Loucy (cell line): ENCODE data around the gene PYGB.

Experiments used
- H2AFZ ChIP-seq: fragments of 200-600 bp; sonication (generic); 2 replicates; pipeline ENCODE4 v1.6.0; 2016; ENCODE audit warnings: antibody characterized with exemption, mild to moderate bottlenecking, low read length, moderate library complexity
- H3F3A ChIP-seq: fragments of 200-600 bp; 2 replicates; pipeline ENCODE4 v1.6.0; 2016; ENCODE audit warnings: antibody characterized with exemption, low read depth, mild to moderate bottlenecking
- H3K27me3 ChIP-seq: fragments of 200-600 bp; sonication (generic); 2 replicates; pipeline ENCODE4 v1.6.1; 2014; ENCODE audit warnings: low read length, mild to moderate bottlenecking; ENCODE audit not compliant: insufficient read depth, poor library complexity, severe bottlenecking
- H3K36me3 ChIP-seq: fragments of 200-600 bp; sonication (generic); 2 replicates; pipeline ENCODE4 v1.6.1; 2016; ENCODE audit warnings: low read length; ENCODE audit not compliant: insufficient read depth
- H3K4me1 ChIP-seq: fragments of 200-600 bp; sonication (generic); 2 replicates; pipeline ENCODE4 v1.5.1; 2014; ENCODE audit warnings: low read length, mild to moderate bottlenecking; ENCODE audit not compliant: insufficient read depth, poor library complexity, severe bottlenecking
- H3K4me2 ChIP-seq: fragments of 200-600 bp; sonication (generic); 2 replicates; pipeline ENCODE4 v1.6.0; 2014; ENCODE audit warnings: antibody characterized with exemption, low read length, low read depth, mild to moderate bottlenecking; ENCODE audit not compliant: poor library complexity, severe bottlenecking
- H3K4me3 ChIP-seq: fragments of 200-600 bp; sonication (generic); 2 replicates; pipeline ENCODE4 v1.5.1; 2014; ENCODE audit warnings: low read length, mild to moderate bottlenecking, mixed read lengths; ENCODE audit not compliant: poor library complexity, severe bottlenecking
- H3K79me2 ChIP-seq: fragments of 200-600 bp; sonication (generic); 2 replicates; pipeline ENCODE4 v1.6.1; 2014; ENCODE audit warnings: low read length; ENCODE audit not compliant: insufficient read depth
- H3K9ac ChIP-seq: fragments of 200-600 bp; sonication (generic); 2 replicates; pipeline ENCODE4 v1.6.0; 2014; ENCODE audit warnings: mild to moderate bottlenecking, low read depth, low read length, moderate library complexity; ENCODE audit not compliant: poor library complexity, severe bottlenecking
- H3K9me2 ChIP-seq: fragments of 200-600 bp; sonication (generic); replicated peaks from 2 replicates; pipeline ENCODE4 v1.6.1; 2016; ENCODE audit warnings: low read depth, low read length, mixed read lengths
- H3K9me3 ChIP-seq: fragments of 200-600 bp; sonication (generic); 2 replicates; pipeline ENCODE4 v1.6.1; 2014; ENCODE audit warnings: mild to moderate bottlenecking, antibody characterized with exemption, low read length, low read depth; ENCODE audit not compliant: insufficient read depth
- H4K20me1 ChIP-seq: fragments of 200-600 bp; sonication (generic); 2 replicates; pipeline ENCODE4 v1.6.0; 2014; ENCODE audit warnings: antibody characterized with exemption, low read length, mild to moderate bottlenecking; ENCODE audit not compliant: insufficient read depth, poor library complexity, severe bottlenecking
- CTCF ChIP-seq: fragments of 200-600 bp; sonication (generic); conservative IDR thresholded peaks from 2 replicates; pipeline ENCODE4 v1.5.1; 2014; ENCODE audit warnings: mild to moderate bottlenecking, antibody characterized with exemption, low read length
- EZH2phosphoT487 ChIP-seq: fragments of 200-600 bp; IDR thresholded peaks from 2 replicates; pipeline ENCODE4 v1.6.1; 2018; ENCODE audit warnings: antibody characterized with exemption, mild to moderate bottlenecking, moderate library complexity, borderline replicate concordance

The PYGB gene

GRCh38 chr20:25213566-25214425 is 34.1 kb upstream of the PYGB start:
- no peak overlapping the region for H3K9ac ChIP-seq
- H4K20me1 ChIP-seq, result no peaks in the 10 kb centered on the region
- H3K4me2 ChIP-seq, result no peak overlapping the region
- TF ChIP-seq CTCF (no peak), EZH2phosphoT487 (no peak)
- H3K4me1 ChIP-seq, result no peaks in the 10 kb centered on the region
- no peaks in the 10 kb centered on the region for H3F3A ChIP-seq
- H3K36me3 ChIP-seq, result peaks cover 46% of the 10 kb centered on the region; the same call in 1 of the 2 replicates
- no peaks in the 10 kb centered on the region for H3K9me3 ChIP-seq
- H3K4me3 ChIP-seq, result no peak overlapping the region
- no peaks in the 10 kb centered on the region for H3K27me3 ChIP-seq
- no peaks in the 10 kb centered on the region for H3K79me2 ChIP-seq
- no peaks in the 10 kb centered on the region for H3K9me2 ChIP-seq
- no peak overlapping the region for H2AFZ ChIP-seq

- peaks cover 46% of the 10 kb centered on the region; the same call in 1 of the 2 replicates for H3K36me3 ChIP-seq
- TF ChIP-seq CTCF (no peak), EZH2phosphoT487 (no peak)
Observed at GRCh38 chr20:25214426-25214790, 33.5 kb upstream of the PYGB start.

GRCh38 chr20:25214819-25215218 is 33.1 kb upstream of the PYGB start:
- H2AFZ ChIP-seq, result no peak overlapping the region
- peaks cover 44% of the 10 kb centered on the region; the same call in 1 of the 2 replicates for H3K36me3 ChIP-seq
- H3K4me3 ChIP-seq, result no peak overlapping the region
- no peaks in the 10 kb centered on the region for H3K79me2 ChIP-seq
- no peaks in the 10 kb centered on the region for H3K9me2 ChIP-seq
- H4K20me1 ChIP-seq, result no peaks in the 10 kb centered on the region
- TF ChIP-seq CTCF (no peak), EZH2phosphoT487 (no peak)
- H3F3A ChIP-seq, result no peaks in the 10 kb centered on the region
- no peak overlapping the region for H3K4me2 ChIP-seq
- no peaks in the 10 kb centered on the region for H3K4me1 ChIP-seq
- no peaks in the 10 kb centered on the region for H3K9me3 ChIP-seq
- no peaks in the 10 kb centered on the region for H3K27me3 ChIP-seq
- H3K9ac ChIP-seq, result no peak overlapping the region

More at GRCh38 chr20:25214426-25214790, 33.5 kb upstream of the PYGB start:
- no peaks in the 10 kb centered on the region for H4K20me1 ChIP-seq
- H3K9me3 ChIP-seq, result no peaks in the 10 kb centered on the region
- H3K4me3 ChIP-seq, result no peak overlapping the region
- no peaks in the 10 kb centered on the region for H3F3A ChIP-seq
- no peaks in the 10 kb centered on the region for H3K27me3 ChIP-seq
- H3K4me2 ChIP-seq, result no peak overlapping the region
- no peaks in the 10 kb centered on the region for H3K4me1 ChIP-seq
- no peaks in the 10 kb centered on the region for H3K9me2 ChIP-seq
- no peak overlapping the region for H3K9ac ChIP-seq
- H2AFZ ChIP-seq, result no peak overlapping the region
- H3K79me2 ChIP-seq, result no peaks in the 10 kb centered on the region
